Cardiac muscle cell (in vitro differentiated cells and primary cell): ENCODE data around the gene SPTLC3. TPM values are rescaled to one million over a fixed set of nuclear protein-coding genes. Genes with fewer than 3 reads are reported as not detected.

Experiments
- DNase-seq, 2 donors: peaks; one replicate each; pipeline versions ENCODE4 v3.0.0 to v3.0.0-alpha.2; 2010 to 2017; ENCODE audit warnings: low read depth in 1 of 2, low spot score in 1 of 2
- H3K27ac ChIP-seq: fragments of 200-600 bp; sonication (generic); 2 replicates; pipeline ENCODE4 v1.5.1; 2016
- H3K27me3 ChIP-seq: fragments of 200-600 bp; sonication (generic); 2 replicates; pipeline ENCODE4 v1.6.0; 2016; ENCODE audit warnings: control low read depth
- H3K36me3 ChIP-seq: fragments of 200-600 bp; sonication (generic); 2 replicates; pipeline ENCODE4 v1.5.1; 2016; ENCODE audit warnings: control low read depth
- H3K4me1 ChIP-seq: fragments of 200-600 bp; sonication (generic); 2 replicates; pipeline ENCODE4 v1.8.1; 2017; ENCODE audit warnings: low read depth, mild to moderate bottlenecking, mixed run types
- H3K4me3 ChIP-seq: fragments of 200-600 bp; sonication (generic); 2 replicates; pipeline ENCODE4 v1.5.1; 2016; ENCODE audit warnings: mild to moderate bottlenecking
- H3K9me3 ChIP-seq: fragments of 200-600 bp; sonication (generic); 2 replicates; pipeline ENCODE4 v1.5.1; 2017; ENCODE audit warnings: low read depth, mild to moderate bottlenecking, control low read depth
- polyA plus RNA-seq: library from polyadenylated mRNA; unstranded; fragments of >200 nt; fragmentation: Nextera tagmentation; extraction: Ambion mirVana; gene quantifications from 2 replicates; pipeline ENCODE4 v1.2.1, GENCODE V29; 2016
- total RNA-seq: library from RNA; depleted of rRNA; stranded (reverse); fragments of >200 nt; gene quantifications from 2 replicates; pipeline ENCODE4 v1.2.3, GENCODE V29; 2016
- TF ChIP-seq, protein P1 (sequence below): IDR thresholded peaks from 2 replicates; pipeline ENCODE4 v1.5.1; 2012; ENCODE audit warnings: low read depth, mild to moderate bottlenecking, low read length

The SPTLC3 gene
- total and polyA plus RNA-seq, 2 experiments from 2014 or later: 2.2 to 6.2 TPM

DNA sequence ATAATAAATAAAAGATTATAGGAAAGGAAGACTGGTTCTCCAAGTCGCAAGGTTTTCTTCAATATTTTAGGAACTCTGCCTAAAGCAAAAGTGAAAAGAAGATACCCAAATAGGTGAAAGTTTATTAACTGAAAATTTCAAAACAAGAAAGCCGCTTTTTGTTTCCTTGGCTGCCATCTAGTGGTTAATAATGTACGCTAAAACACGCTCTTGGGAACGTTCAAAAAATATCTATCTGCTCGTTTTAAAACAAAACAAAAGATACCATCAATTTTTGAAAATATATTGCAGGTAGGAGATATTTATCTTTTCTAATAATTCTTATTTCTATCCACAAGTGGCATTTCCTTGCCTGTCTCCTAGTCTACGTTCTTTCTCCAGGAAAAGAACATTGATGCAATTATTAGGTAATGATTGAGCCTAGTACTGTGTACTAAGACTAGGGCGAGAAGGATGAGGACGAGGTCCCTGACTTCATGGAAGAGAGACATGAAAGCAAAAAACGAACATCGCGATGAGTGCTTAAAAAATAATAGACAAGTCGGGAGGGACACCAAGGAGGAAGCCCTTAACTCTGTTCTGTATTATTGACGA lies 97.2 kb downstream of the SPTLC3 start:
- peaks cover 6% of the 10 kb centered on the region for H3K4me1 ChIP-seq
- peak; percentile 57 to 59 for DNase-seq

DNA sequence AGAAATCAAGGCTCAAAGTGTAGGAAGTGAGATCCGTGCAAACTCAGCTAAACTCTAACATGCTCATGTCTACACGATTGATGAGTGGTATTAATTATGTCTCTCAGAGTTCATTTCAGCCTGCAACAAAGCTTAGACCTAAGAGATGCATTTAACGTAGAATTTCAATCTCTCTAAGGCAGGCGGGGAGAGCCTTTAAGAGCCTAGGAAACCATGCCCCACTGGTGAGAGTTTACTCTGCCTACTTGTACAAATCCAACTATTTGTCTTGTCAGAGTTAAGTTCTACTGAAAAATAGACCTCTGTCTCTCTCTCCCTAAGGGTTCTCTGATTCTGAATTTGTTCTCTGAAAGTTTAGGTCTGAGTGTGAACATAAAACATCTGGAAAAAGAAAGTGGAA lies 100.9 kb downstream of the SPTLC3 start:
- Histone ChIP-seq H3K4me3 (no peak overlapping the region), H3K9me3 (no peaks in the 10 kb centered on the region), H3K4me1 (peaks cover 13% of the 10 kb centered on the region), H3K36me3 (no peaks in the 10 kb centered on the region), H3K27ac (no peak overlapping the region), H3K27me3 (no peaks in the 10 kb centered on the region)
- TF ChIP-seq, protein P1, sequence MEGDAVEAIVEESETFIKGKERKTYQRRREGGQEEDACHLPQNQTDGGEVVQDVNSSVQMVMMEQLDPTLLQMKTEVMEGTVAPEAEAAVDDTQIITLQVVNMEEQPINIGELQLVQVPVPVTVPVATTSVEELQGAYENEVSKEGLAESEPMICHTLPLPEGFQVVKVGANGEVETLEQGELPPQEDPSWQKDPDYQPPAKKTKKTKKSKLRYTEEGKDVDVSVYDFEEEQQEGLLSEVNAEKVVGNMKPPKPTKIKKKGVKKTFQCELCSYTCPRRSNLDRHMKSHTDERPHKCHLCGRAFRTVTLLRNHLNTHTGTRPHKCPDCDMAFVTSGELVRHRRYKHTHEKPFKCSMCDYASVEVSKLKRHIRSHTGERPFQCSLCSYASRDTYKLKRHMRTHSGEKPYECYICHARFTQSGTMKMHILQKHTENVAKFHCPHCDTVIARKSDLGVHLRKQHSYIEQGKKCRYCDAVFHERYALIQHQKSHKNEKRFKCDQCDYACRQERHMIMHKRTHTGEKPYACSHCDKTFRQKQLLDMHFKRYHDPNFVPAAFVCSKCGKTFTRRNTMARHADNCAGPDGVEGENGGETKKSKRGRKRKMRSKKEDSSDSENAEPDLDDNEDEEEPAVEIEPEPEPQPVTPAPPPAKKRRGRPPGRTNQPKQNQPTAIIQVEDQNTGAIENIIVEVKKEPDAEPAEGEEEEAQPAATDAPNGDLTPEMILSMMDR: no peak
- no peak for DNase-seq

More for the DNA sequence above, 97.2 kb downstream of the SPTLC3 start:
- H3K27me3 ChIP-seq: no peaks in the 10 kb centered on the region
- H3K27ac ChIP-seq: no peak overlapping the region
- H3K36me3 ChIP-seq: no peaks in the 10 kb centered on the region
- no peak overlapping the region for H3K4me3 ChIP-seq
- no peaks in the 10 kb centered on the region for H3K9me3 ChIP-seq
- TF ChIP-seq, protein P1: peak; percentile 69

DNA sequence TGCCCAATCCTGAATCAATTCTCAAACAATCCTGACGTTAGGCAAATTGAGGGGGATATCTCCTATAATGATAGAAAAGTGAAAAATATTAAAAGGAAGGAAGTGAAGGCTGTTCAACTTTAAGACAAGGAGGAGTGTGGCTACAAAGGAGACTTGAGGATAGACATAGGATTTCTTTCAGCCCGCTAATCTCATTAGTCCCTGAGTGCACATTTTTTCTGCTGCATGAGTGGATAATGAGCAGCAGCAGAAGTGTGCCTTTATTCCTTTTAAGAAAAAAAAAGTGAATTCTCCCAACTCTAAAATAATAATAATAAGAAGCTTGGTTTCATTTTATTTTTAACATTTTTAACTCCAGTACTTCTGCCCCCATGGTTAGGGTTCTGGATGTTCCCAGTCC lies 102.0 kb downstream of the SPTLC3 start:
- no peak overlapping the region for H3K4me3 ChIP-seq
- no peaks in the 10 kb centered on the region for H3K36me3 ChIP-seq
- H3K4me1 ChIP-seq: peaks cover 13% of the 10 kb centered on the region
- DNase-seq: no peak
- no peaks in the 10 kb centered on the region for H3K9me3 ChIP-seq
- H3K27me3 ChIP-seq: no peaks in the 10 kb centered on the region
- H3K27ac ChIP-seq: no peak overlapping the region
- TF ChIP-seq, protein P1: no peak

DNA sequence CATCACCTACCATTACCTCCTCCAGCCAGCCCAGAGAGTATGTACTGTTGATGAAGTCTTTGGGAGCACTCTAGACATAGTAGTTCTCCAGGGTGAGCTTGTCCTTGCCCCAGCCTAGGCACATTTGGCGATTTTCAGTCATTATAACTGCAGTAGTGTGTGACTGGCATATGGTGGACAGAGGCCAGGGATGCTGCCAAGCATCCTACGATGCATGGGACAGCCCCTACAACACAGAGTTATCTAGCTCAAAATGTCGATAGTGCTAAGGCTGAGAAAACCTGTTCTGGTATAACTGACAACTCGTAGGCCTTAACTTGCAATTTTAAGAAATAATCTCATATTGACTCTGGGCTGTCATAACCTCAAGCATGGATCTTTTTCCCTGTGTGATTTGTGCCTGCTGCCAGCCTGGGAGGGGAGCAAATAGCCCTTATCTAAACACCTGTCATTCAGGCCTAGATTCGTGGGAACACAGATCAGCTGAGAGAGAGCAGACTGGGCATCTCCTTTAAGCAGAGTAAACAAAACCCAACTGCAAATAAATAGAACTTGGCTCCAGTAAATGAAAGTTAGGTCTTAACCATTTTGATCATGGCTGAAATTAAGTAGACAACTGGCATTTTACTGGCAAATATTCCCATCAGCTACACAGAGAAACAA lies 102.6 kb downstream of the SPTLC3 start:
- H3K36me3 ChIP-seq: no peaks in the 10 kb centered on the region
- TF ChIP-seq, protein P1: no peak
- no peaks in the 10 kb centered on the region for H3K9me3 ChIP-seq
- peaks cover 13% of the 10 kb centered on the region for H3K4me1 ChIP-seq
- no peak for DNase-seq
- no peak overlapping the region for H3K4me3 ChIP-seq
- H3K27ac ChIP-seq: no peak overlapping the region
- no peaks in the 10 kb centered on the region for H3K27me3 ChIP-seq

DNA sequence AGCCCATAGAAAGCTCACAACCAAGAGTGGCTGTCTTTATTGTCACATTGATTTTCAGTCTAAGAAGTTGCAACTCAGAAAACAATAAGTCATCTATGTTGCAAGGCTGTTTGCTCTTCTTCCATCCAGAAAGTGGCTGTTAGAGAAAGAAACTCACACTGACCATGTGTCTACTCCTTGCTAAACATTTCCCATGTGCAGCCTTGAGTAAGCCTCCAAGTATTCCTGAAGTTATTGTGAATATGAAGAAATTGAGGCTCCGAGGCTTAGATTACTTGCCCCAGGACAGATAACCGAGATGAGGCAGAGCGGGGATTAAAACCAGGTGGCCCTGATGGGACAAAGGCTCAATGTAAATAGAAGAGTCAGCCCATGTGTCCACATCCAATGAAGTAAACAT lies 105.0 kb downstream of the SPTLC3 start:
- no peak overlapping the region for H3K27ac ChIP-seq
- TF ChIP-seq, protein P1: no peak
- DNase-seq: no peak
- H3K27me3 ChIP-seq: no peaks in the 10 kb centered on the region
- peaks cover 13% of the 10 kb centered on the region for H3K4me1 ChIP-seq
- no peaks in the 10 kb centered on the region for H3K36me3 ChIP-seq
- H3K9me3 ChIP-seq: no peaks in the 10 kb centered on the region
- H3K4me3 ChIP-seq: no peak overlapping the region
